ENCODE results near the gene CXXC5. TPM values are rescaled to one million over a fixed set of nuclear protein-coding genes. Genes with fewer than 3 reads are reported as not detected.
"Not testable (repeated sequence)": the region's sequence is repeated elsewhere in the genome, so short reads cannot be mapped to it uniquely, and the experiment has no call there.

CXXC5 gene
- polyA plus RNA-seq, 1 of the 3 experiments (the other 2 are of a cell fraction) = 47.4 TPM

- H3K79me2 ChIP-seq (ENCODE audit: insufficient read depth) = no peaks in the 10 kb centered on the region
- H2AFZ ChIP-seq (ENCODE audit: low read depth) = no peak overlapping the region
- ChIA-PET POLR2A (interaction anchor here (0.6 kb wide), 1 partner anchor 14 kb away, joined by 3 read pairs; no protein-coding TSS in a partner anchor), CTCF (interaction anchor here (1.1 to 2.4 kb wide), 2 partner anchors 50 to 252 kb away, joined by 3 to 6 read pairs; no protein-coding TSS in a partner anchor)
- no peak overlapping the region for H3K9ac ChIP-seq
- no peaks in the 10 kb centered on the region for H3K9me3 ChIP-seq
- H3K4me1 ChIP-seq (ENCODE audit: control insufficient read depth in 1 of 2, insufficient read depth in 2 of 2, low read depth in 1 of 2, low read length in 1 of 2) = peaks cover 0 to 5% of the 10 kb centered on the region in 2 experiments; a peak in 1 of 4 replicates
- H4K20me1 ChIP-seq (ENCODE audit: insufficient read depth) = no peaks in the 10 kb centered on the region
- no peak overlapping the region for H3K4me3 ChIP-seq (ENCODE audit: low read depth in 2 of 2, low read length in 1 of 2)
- H3F3A ChIP-seq (replicated peaks; ENCODE audit: insufficient read depth) = peaks cover 7% of the 10 kb centered on the region
- DNase-seq = no peak
- H3K9me2 ChIP-seq = no peaks in the 10 kb centered on the region
- no peak overlapping the region for H3K4me2 ChIP-seq
- peaks cover 0 to 10% of the 10 kb centered on the region in 2 experiments for H3K36me3 ChIP-seq (replicated peaks in 1 of 2; ENCODE audit: control insufficient read depth in 1 of 2, insufficient read depth in 2 of 2, low read length in 1 of 2)
- 95% methylated on average over 8 of the region's 8 CpGs for WGBS (ENCODE audit: low lambda C conversion rate)
- TF ChIP-seq FOXJ3 (CRISPR knock-in tag; IDR thresholded peaks at IDR 0.05) = no peak
- no peak for TF ChIP-seq ELF1 (IDR thresholded peaks at IDR 0.05)
- no peak for TF ChIP-seq TCF12 (IDR thresholded peaks at IDR 0.05)
- TF ChIP-seq RFX5 (IDR thresholded peaks at IDR 0.05; ENCODE audit: low read length) = no peak
- TF ChIP-seq FOSL2 (IDR thresholded peaks at IDR 0.05; ENCODE audit: borderline replicate concordance, low read depth) = no peak
- no peak for TF ChIP-seq CTCF (IDR thresholded peaks at IDR 0.05)
- TF ChIP-seq RAD21 (IDR thresholded peaks at IDR 0.05; ENCODE audit: low read length) = no peak
- no peak for TF ChIP-seq RXRA (IDR thresholded peaks at IDR 0.05; ENCODE audit: borderline replicate concordance, low read depth)
- TF ChIP-seq ZBTB33 (IDR thresholded peaks at IDR 0.05; ENCODE audit: borderline replicate concordance, low read depth) = no peak
- TF ChIP-seq REST (IDR thresholded peaks at IDR 0.05; ENCODE audit: low read depth, low read length) = no peak
- TF ChIP-seq YY1 (IDR thresholded peaks at IDR 0.05; ENCODE audit: low read depth) = no peak
- TF ChIP-seq SIN3A (IDR thresholded peaks at IDR 0.05; ENCODE audit: borderline replicate concordance, low read depth, low read length) = no peak
- no peak overlapping the region for H3K27ac ChIP-seq (ENCODE audit: low read depth in 2 of 2, low read length in 1 of 2)
- no peaks in the 10 kb centered on the region for H3K27me3 ChIP-seq (ENCODE audit: insufficient read depth)
Observed at GRCh38 chr5:139717221-139717620, 69.1 kb downstream of the CXXC5 start.

GRCh38 chr5:139718403-139718802, 70.3 kb downstream of the CXXC5 start:
- H3K9me2 ChIP-seq; H3F3A ChIP-seq (replicated peaks; ENCODE audit: insufficient read depth); H3K4me1 ChIP-seq (ENCODE audit: control insufficient read depth in 1 of 2, insufficient read depth in 2 of 2, low read depth in 1 of 2, low read length in 1 of 2); H3K4me2 ChIP-seq; H3K36me3 ChIP-seq (replicated peaks in 1 of 2; ENCODE audit: control insufficient read depth in 1 of 2, insufficient read depth in 2 of 2, low read length in 1 of 2); H3K27ac ChIP-seq (ENCODE audit: low read depth in 2 of 2, low read length in 1 of 2); H3K27me3 ChIP-seq (ENCODE audit: insufficient read depth); H3K79me2 ChIP-seq (ENCODE audit: insufficient read depth); H3K9me3 ChIP-seq; H4K20me1 ChIP-seq (ENCODE audit: insufficient read depth); DNase-seq; H3K4me3 ChIP-seq (ENCODE audit: low read depth in 2 of 2, low read length in 1 of 2); CTCF ChIA-PET; POLR2A ChIA-PET; H3K9ac ChIP-seq; H2AFZ ChIP-seq (ENCODE audit: low read depth): not testable (repeated sequence)
- WGBS (ENCODE audit: low lambda C conversion rate) = 61% methylated on average over 2 of the region's 2 CpGs

GRCh38 chr5:139719970-139720369, 71.8 kb downstream of the CXXC5 start:
- not testable (repeated sequence) for H3K27me3 ChIP-seq (ENCODE audit: insufficient read depth); H3K9me2 ChIP-seq; H3K9ac ChIP-seq; H3K79me2 ChIP-seq (ENCODE audit: insufficient read depth); H3K36me3 ChIP-seq (replicated peaks in 1 of 2; ENCODE audit: control insufficient read depth in 1 of 2, insufficient read depth in 2 of 2, low read length in 1 of 2); H4K20me1 ChIP-seq (ENCODE audit: insufficient read depth); H3K4me3 ChIP-seq (ENCODE audit: low read depth in 2 of 2, low read length in 1 of 2); H3F3A ChIP-seq (replicated peaks; ENCODE audit: insufficient read depth); H3K27ac ChIP-seq (ENCODE audit: low read depth in 2 of 2, low read length in 1 of 2); H3K4me2 ChIP-seq; H2AFZ ChIP-seq (ENCODE audit: low read depth); H3K4me1 ChIP-seq (ENCODE audit: control insufficient read depth in 1 of 2, insufficient read depth in 2 of 2, low read depth in 1 of 2, low read length in 1 of 2); H3K9me3 ChIP-seq; DNase-seq
- ChIA-PET POLR2A (interaction anchor here (1.0 kb wide), 1 partner anchor 8 kb away, joined by 3 read pairs; no protein-coding TSS in a partner anchor), CTCF (interaction anchor here (0.9 to 1.3 kb wide), 2 partner anchors 9 to 46 kb away, joined by 3 read pairs; no protein-coding TSS in a partner anchor)
- WGBS (ENCODE audit: low lambda C conversion rate) = 85% methylated on average over 2 of the region's 3 CpGs
